Lower leg skin (tissue), 3 donors: Measurements from ENCODE around the gene DNMT3A.

Experiments
- CTCF ChIP-seq, 3 donors: fragments of 450-650 bp; IDR thresholded peaks; one replicate each; pipeline ENCODE4 v1.5.1; 2016; ENCODE audit warnings: antibody characterized with exemption in 3 of 3, mild to moderate bottlenecking in 3 of 3, moderate library complexity in 2 of 3
- POLR2A ChIP-seq, 2 donors: fragments of 450-650 bp; IDR thresholded peaks; one replicate each; pipeline ENCODE4 v1.6.1; 2016 to 2017; ENCODE audit warnings: antibody characterized with exemption in 2 of 2, mild to moderate bottlenecking in 1 of 2, moderate library complexity in 1 of 2

GRCh38 chr2:25258847-25259736 is 82.6 kb downstream of the DNMT3A start:
- TF ChIP-seq CTCF (IDR thresholded peaks at IDR 0.05) (no peak), POLR2A (IDR thresholded peaks at IDR 0.05) (no peak)
